ENCODE results near the gene SPTBN5. TPM values are rescaled to one million over a fixed set of nuclear protein-coding genes. Genes with fewer than 3 reads are reported as not detected.

Gene SPTBN5
- total and polyA plus RNA-seq, 2 experiments from 2014 or later: 0.57 to 1.1 TPM

- Histone ChIP-seq H3F3A (replicated peaks; ENCODE audit: low read depth) (no peaks in the 10 kb centered on the region), H3K27ac (ENCODE audit: low read depth) (no peak overlapping the region), H3K9me2 (ENCODE audit: insufficient read depth) (no peaks in the 10 kb centered on the region), H3K4me3 (no peak overlapping the region), H3K4me1 (ENCODE audit: insufficient read depth) (no peaks in the 10 kb centered on the region), H3K79me2 (replicated peaks; ENCODE audit: insufficient read depth) (no peaks in the 10 kb centered on the region), H3K36me3 (ENCODE audit: insufficient read depth) (no peaks in the 10 kb centered on the region), H2AFZ (no peak overlapping the region), H3K4me2 (no peak overlapping the region), H4K20me1 (replicated peaks; ENCODE audit: insufficient read depth) (no peaks in the 10 kb centered on the region; the same call in 1 of the 2 replicates), H3K27me3 (ENCODE audit: insufficient read depth) (no peaks in the 10 kb centered on the region)
- DNase-seq (ENCODE audit: low spot score) (no peak), ATAC-seq (no peak)
- H3K27ac Mint-ChIP-seq: peak overlapping the region; percentile 84
- no peaks in the 10 kb centered on the region; the same call in 2 of the 3 replicates for H3K9me3 Mint-ChIP-seq
- no peak for TF ChIP-seq ZNF114 (CRISPR knock-in tag; IDR thresholded peaks at IDR 0.05)
- TF ChIP-seq ZNF462 (CRISPR knock-in tag; IDR thresholded peaks at IDR 0.05): no peak
- no peak for TF ChIP-seq REST (IDR thresholded peaks at IDR 0.05; ENCODE audit: unreplicated experiment)
- no peak for TF ChIP-seq ZNF331 (CRISPR knock-in tag; IDR thresholded peaks at IDR 0.05; ENCODE audit: low read depth)
- TF ChIP-seq EZH2phosphoT487 (IDR thresholded peaks at IDR 0.05; ENCODE audit: unreplicated experiment): no peak
- no peak for TF ChIP-seq NANOG (IDR thresholded peaks at IDR 0.05; ENCODE audit: borderline replicate concordance)
- TF ChIP-seq ETS1 (IDR thresholded peaks at IDR 0.05): no peak
- no peak for TF ChIP-seq CREB1 (CRISPR knock-in tag; IDR thresholded peaks at IDR 0.05; ENCODE audit: low read depth)
- TF ChIP-seq EZH2 (IDR thresholded peaks at IDR 0.05; ENCODE audit: low read depth, unreplicated experiment): no peak
- TF ChIP-seq CTCF (conservative IDR thresholded peaks at IDR 0.05; ENCODE audit: low read depth in 2 of 2): no peak
- no peak overlapping the region for H3K4me3 Mint-ChIP-seq
- peaks cover 6% of the 10 kb centered on the region for H3K4me1 Mint-ChIP-seq
- peaks cover 3% of the 10 kb centered on the region for H3K27me3 Mint-ChIP-seq (ENCODE audit: insufficient read depth, low read depth, poor library complexity)
- no peaks in the 10 kb centered on the region for H3K36me3 Mint-ChIP-seq (ENCODE audit: low read depth)
Measured at GRCh38 chr15:41804361-41804760, 89.5 kb downstream of the SPTBN5 start.
